Kidney (tissue), 14 donors: Measurements from ENCODE around the gene SORBS1. TPM values are rescaled to one million over a fixed set of nuclear protein-coding genes. Genes with fewer than 3 reads are reported as not detected.
A peak's percentile ranks its signal among the peaks of the same experiment; 100 is the strongest.

Experiments
- DNase-seq, 5 donors: peaks; one replicate each; pipeline ENCODE4 v3.0.0-alpha.2; 2013 to 2020
- FAIRE-seq: peaks from 2 replicates; lab custom pipeline; 2012; peaks lifted over from hg19 to GRCh38; lab: Jason Lieb, UNC
- H3K27ac ChIP-seq, 2 donors: one replicate each; pipeline ENCODE4 v1.7.0; 2013; ENCODE audit warnings: low read depth in 2 of 2, low read length in 2 of 2, inconsistent platforms in 1 of 2
- H3K27me3 ChIP-seq: one replicate; pipeline ENCODE4 v1.7.1; 2013; ENCODE audit warnings: low read length, inconsistent platforms; ENCODE audit not compliant: control insufficient read depth, insufficient read depth
- H3K36me3 ChIP-seq, 3 donors: one replicate each; pipeline versions ENCODE4 v1.7.0 to v1.7.1; 2013; ENCODE audit warnings: low read length in 3 of 3, control low read depth in 1 of 3, inconsistent platforms in 1 of 3; ENCODE audit not compliant: insufficient read depth in 3 of 3, control insufficient read depth in 2 of 3
- H3K4me1 ChIP-seq, 3 donors: one replicate each; pipeline versions ENCODE4 v1.7.0 to v1.7.1; 2013; ENCODE audit warnings: low read length in 3 of 3, inconsistent platforms in 1 of 3, low read depth in 1 of 3; ENCODE audit not compliant: control insufficient read depth in 2 of 3, insufficient read depth in 2 of 3
- H3K4me3 ChIP-seq, 3 donors: one replicate each; pipeline versions ENCODE4 v1.7.0 to v1.8.1; 2013; ENCODE audit warnings: low read length in 3 of 3, control low read depth in 1 of 3, inconsistent platforms in 1 of 3
- H3K9ac ChIP-seq, 3 donors: one replicate each; pipeline versions ENCODE4 v1.7.0 to v1.7.1; 2013; ENCODE audit warnings: low read length in 3 of 3, control low read depth in 1 of 3, inconsistent platforms in 1 of 3
- H3K9me3 ChIP-seq, 3 donors: one replicate each; pipeline versions ENCODE4 v1.7.0 to v1.7.1; 2013; ENCODE audit warnings: low read length in 3 of 3, control low read depth in 1 of 3, inconsistent platforms in 1 of 3; ENCODE audit not compliant: control insufficient read depth in 2 of 3, insufficient read depth in 1 of 3
- CTCF ChIP-seq: IDR thresholded peaks from 3 replicates; pipeline ENCODE4 v1.5.1; 2012; ENCODE audit warnings: mild to moderate bottlenecking, moderate library complexity, borderline replicate concordance; ENCODE audit not compliant: insufficient read depth; ENCODE audit errors: extremely low read depth
- intact Hi-C: fragments of 100-400 bp; cut with DNase I; formaldehyde crosslinking; loops from one replicate; pipeline ENCODE4 v1.11.1; 2022
- polyA plus RNA-seq: library from polyadenylated mRNA; stranded (reverse); fragments of 350-450 nt; fragmentation: Illumina TruSeq; extraction: RNeasy Lipid Tissue Mini Kit (QIAGEN cat#74804); gene quantifications from one replicate; pipeline ENCODE4 v1.2.3, GENCODE V29; 2014; ENCODE audit warnings: low read depth, low replicate concordance; ENCODE audit not compliant: insufficient read depth
- total RNA-seq: library from RNA; stranded (reverse); fragmentation: NEBNext Ultra II Directional; extraction: Animal tissue kit (Norgen Biotek cat#: 25700); gene quantifications from one replicate; pipeline ENCODE4 v1.2.1, GENCODE V29; 2021
- donor health status: control.
- donor health status: control.
- donor health status: control.
- donor health status: control.
- donor health status: control.
- donor health status: DM: yes; HTN: yes; CAD: no.
- donor health status: Normal renal cell carcinoma (clear cell type).

SORBS1 gene
- total and polyA plus RNA-seq, 2 donors from 2014 or later = 12.2 to 91.7 TPM

GRCh38 chr10:95506056-95506737, 55.0 kb downstream of the SORBS1 start:
- H3K9me3 ChIP-seq = no peaks in the 10 kb centered on the region
- no peaks in the 10 kb centered on the region for H3K27me3 ChIP-seq
- TF ChIP-seq CTCF = no peak
- FAIRE-seq (no peak), DNase-seq (peak in 1 of 5 donors; percentile 19)
- H3K27ac ChIP-seq = no peak overlapping the region
- H3K4me1 ChIP-seq = peaks cover 3 to 13% (median 3%) of the 10 kb centered on the region in 3 donors
- intact Hi-C loops = no loop called here
- H3K4me3 ChIP-seq = no peak overlapping the region
- H3K9ac ChIP-seq = no peak overlapping the region
- no peaks in the 10 kb centered on the region for H3K36me3 ChIP-seq

DNA sequence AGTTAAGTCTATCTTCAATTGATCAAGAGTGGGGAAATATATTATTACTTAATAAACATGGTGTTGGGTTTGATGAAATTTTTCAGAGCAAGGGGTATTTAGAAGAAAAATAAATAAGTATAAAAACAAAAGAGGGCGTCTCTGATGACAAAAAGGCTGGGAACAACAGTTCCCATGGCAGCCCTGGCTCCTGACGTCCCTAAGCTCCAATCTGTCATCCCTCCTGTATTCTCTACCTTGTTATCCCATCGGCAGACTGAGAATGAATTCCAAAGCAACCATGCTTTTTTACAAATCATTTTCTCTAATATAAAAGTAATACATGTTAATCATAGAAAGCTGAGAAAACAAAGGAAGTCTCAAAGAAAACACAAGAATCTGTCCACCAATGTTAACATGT, 55.5 kb downstream of the SORBS1 start:
- Histone ChIP-seq H3K27ac (no peak overlapping the region), H3K4me1 (peaks cover 3 to 13% (median 3%) of the 10 kb centered on the region in 3 donors), H3K27me3 (no peaks in the 10 kb centered on the region), H3K9me3 (no peaks in the 10 kb centered on the region), H3K36me3 (no peaks in the 10 kb centered on the region), H3K4me3 (no peak overlapping the region), H3K9ac (no peak overlapping the region)
- intact Hi-C loops = no loop called here
- DNase-seq (no peak), FAIRE-seq (no peak)
- TF ChIP-seq CTCF = no peak

- H3K36me3 ChIP-seq = no peaks in the 10 kb centered on the region
- FAIRE-seq (no peak), DNase-seq (peak in 2 of 5 donors; percentile 38 to 41)
- H3K4me3 ChIP-seq = no peak overlapping the region
- peaks cover 3 to 13% (median 3%) of the 10 kb centered on the region in 3 donors for H3K4me1 ChIP-seq
- intact Hi-C loops = no loop called here
- no peaks in the 10 kb centered on the region for H3K9me3 ChIP-seq
- H3K27ac ChIP-seq = no peak overlapping the region
- no peak overlapping the region for H3K9ac ChIP-seq
- no peak for TF ChIP-seq CTCF
- no peaks in the 10 kb centered on the region for H3K27me3 ChIP-seq
Observed at GRCh38 chr10:95505084-95505610, 56.0 kb downstream of the SORBS1 start.
